ENCODE data around the gene C14orf119.

The C14orf119 gene

DNA sequence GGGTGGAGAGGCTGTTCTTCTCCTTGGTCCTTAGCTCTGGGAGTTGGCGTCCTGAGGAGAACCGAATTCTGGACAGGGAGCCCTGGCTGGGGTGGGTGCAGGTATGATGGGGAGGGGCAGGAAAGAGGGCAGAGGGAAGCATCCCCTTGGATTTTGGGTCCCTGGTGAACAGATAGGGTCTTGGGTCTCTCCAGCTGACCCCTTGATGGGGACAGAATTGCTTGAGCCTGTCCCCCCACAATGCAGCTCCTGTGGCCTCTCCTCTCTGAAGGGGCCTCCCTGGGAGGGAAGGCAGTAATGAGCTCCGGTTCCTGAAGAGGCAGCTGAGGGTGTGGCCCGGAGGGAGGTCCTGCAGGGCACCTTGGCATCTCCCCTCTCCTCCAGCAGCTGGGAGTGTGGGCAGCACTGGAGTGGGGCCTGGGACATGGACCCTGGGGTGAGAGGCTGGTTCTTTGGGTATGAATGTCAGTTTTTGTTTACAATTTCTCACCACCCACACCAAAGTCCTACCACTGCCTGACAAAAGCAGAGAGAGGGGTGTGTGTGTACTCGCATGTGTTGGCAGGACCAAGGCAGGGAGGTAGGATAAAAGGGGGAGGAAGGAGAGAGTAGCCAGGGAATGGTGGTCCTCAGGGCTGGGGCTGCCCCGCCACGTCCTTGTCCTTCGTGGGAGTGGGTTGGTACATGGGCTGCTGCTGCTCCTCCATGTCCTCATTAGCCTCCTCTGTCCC lies 31.4 kb downstream of the C14orf119 start:
- DNase-seq (ENCODE audit: low read depth) = no peak

DNA sequence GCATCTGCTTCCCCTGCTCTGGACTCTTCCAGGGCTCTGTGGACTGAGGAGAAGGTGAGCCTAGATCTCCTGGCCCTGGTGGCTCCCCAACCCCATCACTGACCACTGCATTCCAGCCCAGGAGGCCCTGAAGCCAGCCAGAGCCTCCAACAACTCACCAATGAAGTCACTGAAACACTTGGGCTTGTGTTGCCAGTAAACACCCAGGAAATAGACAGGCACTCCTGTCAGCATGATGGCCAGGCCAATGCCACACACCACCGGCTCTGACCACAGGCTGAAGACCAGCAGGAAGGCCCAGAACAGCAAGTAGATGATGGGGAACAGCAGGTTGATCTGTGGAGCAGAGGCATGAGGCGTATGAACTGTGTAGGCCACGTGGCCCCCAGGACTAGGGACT lies 32.6 kb downstream of the C14orf119 start:
- DNase-seq (ENCODE audit: low read depth) = no peak

DNA sequence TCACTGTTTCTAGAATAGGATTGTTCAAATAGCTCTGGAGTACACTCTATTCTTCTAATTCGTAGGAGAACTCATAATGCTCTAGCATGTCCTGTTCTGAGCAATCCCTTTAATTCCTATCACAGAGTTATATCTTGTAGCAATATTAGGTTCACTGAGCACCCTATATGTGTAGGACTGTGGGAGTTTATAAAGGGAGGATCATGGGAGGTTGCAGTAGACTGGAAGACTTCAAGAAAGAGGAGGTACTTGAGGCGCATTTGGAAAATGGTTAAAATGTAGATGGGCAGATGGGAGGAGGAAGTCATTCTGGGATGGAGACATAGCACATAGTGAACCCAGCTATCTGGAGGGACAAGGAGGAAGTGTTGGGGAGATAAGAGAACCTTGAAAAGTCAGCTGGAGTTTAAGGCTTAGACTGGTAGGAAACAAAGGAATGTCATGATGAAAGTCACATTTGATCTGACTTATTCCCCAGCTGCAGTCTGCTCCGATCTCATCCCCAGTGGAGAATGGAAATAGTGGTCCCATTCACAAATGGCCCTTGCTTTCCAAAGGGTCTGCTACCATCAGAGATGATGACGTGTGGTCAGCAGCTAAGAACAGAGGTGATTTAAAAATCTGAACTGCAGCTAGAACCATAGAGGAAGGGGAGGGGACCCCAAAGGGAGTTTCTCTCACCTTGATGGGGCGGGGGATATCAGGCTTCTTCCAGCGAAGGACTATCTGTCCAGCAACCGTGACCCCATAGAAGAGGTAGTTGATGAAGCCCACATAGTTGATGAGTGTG lies 33.9 kb downstream of the C14orf119 start:
- no peak for DNase-seq (ENCODE audit: low read depth)

DNA sequence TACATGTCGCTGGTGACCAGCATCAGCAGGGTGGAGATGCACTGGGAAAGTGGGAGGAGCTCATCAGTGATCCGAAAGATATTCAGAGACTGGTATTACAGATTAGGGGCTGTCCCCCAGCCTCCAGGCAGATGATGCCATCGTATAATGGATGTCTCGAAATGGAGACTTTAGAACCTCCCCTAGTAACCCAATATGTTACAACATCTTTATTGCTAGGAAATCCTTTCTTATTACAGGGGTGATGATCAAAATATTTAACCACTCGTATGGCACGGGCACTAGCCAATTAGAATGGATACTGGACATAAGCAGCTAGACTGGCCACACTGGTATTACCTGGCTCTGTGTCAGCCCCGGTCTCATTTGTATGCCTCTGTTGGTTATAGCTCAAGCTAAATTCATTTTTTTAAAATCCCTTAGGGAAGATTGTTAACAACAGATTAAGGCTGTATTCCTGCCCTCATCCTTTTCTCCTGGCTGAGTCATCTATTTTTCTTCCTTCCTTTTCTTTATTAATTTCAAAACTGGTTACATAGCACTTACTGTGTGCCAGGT lies 34.5 kb downstream of the C14orf119 start:
- DNase-seq (ENCODE audit: low read depth) = no peak

DNA sequence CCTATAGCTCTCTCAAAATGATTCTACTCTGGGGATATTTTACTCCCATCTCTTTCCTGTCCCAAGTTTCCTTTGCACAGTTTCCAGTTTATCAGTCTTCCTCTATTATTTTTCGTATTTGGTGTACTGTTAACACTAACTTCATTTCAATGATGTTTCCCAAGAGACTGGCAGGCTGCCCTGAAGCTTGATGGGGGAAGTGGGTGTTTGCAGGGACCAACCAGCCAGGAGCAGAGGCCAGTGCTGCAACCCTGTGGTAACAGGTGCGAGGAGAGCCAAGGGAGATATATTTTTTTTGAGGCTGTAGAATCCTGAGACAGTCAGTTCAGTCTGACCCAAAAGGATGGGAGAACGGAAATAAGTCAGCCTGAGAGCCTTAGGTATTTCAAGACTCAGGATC lies 35.6 kb downstream of the C14orf119 start:
- no peak for DNase-seq (ENCODE audit: low read depth)

DNA sequence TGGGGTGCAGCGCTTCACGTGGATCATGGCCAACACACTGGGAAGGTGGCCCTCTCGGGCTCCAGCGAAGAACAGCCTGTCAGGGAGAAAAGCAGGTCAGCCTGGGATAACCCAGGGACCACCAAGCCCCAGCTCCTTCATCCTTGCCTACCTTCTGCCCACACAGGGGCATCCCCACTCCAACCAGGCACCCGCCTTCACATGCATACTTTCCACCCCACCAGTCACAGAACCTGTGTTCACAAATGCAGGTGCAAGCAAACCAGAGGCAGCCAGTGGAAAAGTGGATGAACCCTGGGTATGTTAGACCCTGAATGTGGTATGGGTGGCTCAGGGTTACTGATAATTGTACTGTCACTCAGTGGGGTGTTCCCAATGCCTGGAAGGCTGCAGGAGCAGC lies 36.2 kb downstream of the C14orf119 start:
- no peak for DNase-seq (ENCODE audit: low read depth)

DNA sequence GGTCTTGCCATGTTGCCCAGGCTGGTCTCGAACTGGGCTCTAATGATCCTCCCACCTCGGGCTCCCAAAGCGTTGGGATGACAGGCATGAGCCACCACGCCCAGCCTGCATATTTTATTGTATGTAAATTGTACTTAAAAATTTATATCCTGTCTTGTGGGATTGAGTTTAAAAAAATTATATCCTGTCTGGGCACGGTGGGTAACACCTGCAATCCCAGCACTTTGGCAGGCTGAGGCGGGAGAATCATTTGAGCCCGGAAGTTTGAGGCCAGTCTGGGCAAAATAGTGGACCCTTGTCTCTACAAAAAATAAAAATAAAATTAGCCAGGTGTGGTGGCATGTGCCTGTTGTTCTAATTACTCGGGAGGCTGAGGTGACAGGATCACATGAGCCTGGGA lies 37.7 kb downstream of the C14orf119 start:
- DNase-seq (ENCODE audit: low read depth) = no peak

DNA sequence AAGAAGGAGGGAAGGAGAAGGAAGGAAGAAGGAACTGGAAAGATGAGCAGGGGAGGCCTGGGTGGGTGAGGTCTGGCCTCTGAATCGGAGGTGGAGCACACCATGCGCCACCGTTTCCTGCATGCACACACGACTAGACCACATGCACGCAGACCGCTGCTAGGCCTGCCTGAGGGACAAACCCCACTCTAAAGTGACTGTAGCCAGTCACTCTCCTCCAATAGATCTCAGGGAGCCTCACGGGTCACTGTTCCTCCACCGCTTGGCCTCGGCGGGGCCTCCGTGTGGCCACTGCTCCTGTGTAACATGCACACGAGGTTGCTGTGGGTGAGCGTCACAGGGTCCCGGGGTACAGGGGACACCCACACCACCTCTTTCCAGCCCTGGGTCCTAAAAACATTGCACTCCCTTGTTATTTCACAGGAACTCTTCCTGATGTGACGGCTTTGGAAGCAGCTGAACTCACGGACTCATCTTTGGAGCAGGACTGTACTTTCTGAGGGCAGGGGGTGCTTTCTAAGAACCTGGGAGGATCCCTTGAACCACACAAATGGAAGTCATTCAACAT lies 41.3 kb downstream of the C14orf119 start:
- DNase-seq (ENCODE audit: low read depth) = no peak

DNA sequence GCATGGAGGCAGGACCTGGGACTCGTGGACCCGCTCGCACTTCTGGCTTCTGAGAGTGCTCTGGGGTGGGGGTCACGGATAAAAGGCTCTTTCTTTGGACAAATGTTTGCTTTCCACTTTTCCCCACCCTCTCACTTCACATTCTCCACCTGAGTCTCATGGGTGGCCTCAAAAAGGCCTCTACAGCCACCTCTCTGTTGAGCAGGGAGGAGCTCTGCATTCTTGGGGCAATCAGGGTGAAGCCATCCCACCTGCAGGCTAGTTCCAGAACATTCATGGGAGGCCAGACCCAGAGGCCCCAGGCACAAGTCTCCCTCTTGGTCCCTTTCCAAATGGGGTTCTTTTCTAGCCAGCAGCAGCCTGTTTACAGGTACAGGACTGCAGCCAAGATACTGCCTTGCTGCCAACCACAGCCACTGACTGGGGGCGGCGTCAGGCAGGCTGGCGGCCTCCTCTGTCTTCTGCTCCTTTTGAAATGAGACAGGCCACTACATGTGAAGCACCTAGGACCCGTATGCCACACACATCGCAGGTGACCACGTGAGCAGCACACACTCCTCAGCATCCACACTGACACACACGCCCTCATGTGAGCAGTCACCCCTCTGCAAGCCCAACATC lies 42.0 kb downstream of the C14orf119 start:
- no peak for DNase-seq (ENCODE audit: low read depth)

DNA sequence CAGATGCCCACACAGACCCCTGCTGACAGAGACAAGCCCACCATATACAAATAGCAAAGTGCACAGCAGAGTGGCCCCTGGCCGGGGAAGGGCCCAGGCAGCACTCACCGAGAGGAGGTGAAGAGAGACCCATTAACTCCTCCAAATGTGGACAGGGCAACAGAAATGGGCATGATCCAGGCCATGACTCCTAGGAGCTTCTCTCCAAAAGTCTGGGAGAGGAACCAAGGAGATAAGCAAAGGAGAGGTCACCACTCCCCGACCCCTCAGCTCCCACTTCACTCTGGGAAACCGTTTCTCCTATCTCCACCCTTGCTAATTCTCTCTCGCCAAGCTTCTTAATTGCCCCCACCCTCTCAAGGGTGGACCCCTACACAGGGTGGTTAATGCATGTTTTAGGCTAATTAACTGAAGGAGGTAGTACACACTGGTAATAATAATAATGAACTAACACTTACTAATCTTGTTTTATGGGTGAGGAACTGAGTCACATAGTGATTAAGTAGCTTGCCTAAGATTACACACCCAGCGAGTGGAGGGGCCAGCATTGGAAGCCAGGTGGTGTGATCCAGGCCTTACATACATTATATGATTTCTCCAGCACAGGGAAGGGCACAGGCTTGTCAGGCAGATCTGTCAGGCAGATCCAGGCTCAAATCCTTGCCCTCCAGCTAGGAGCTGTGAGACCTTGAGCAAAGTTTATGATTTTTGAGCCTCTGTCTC lies 42.7 kb downstream of the C14orf119 start:
- no peak for DNase-seq (ENCODE audit: low read depth)

DNA sequence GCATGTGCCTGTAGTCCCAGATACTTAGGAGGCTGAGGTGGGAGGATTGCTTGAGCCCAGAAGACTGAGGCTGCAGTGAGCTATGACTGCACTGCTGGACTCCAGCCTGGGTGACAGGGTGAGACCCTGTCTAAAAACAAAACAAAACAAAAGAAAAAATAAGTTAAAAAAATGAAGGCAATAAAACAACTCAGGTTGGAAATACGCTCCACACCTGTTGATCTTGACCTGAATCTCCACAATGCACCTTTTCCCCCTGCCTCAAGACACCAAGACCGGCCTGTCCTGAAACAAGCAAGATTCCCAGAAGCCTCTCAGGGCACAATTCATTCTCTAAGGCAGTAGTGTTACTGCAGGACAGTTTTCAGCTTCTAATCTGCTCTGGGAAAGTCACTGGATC lies 44.6 kb downstream of the C14orf119 start:
- DNase-seq (ENCODE audit: low read depth) = no peak

DNA sequence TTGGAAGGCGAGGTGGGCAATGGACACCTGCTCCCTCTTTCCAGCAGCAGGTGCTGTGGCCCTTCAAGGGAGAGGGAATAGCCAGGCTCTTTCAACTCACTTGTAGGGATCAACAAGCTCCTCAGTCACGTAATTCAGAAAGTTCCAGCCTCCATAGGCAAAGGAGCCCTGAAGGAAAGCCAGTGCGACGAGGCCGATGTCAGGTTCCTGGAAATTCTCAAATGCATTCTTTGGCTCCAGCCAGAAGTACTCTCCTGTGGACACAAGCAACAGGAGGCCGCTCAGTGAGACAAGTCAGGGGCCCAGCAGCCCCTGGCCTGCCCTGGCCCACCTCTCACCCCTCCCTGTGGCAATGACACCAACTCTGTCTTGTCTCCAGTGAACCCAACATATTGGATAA lies 45.1 kb downstream of the C14orf119 start:
- DNase-seq (ENCODE audit: low read depth) = no peak

DNA sequence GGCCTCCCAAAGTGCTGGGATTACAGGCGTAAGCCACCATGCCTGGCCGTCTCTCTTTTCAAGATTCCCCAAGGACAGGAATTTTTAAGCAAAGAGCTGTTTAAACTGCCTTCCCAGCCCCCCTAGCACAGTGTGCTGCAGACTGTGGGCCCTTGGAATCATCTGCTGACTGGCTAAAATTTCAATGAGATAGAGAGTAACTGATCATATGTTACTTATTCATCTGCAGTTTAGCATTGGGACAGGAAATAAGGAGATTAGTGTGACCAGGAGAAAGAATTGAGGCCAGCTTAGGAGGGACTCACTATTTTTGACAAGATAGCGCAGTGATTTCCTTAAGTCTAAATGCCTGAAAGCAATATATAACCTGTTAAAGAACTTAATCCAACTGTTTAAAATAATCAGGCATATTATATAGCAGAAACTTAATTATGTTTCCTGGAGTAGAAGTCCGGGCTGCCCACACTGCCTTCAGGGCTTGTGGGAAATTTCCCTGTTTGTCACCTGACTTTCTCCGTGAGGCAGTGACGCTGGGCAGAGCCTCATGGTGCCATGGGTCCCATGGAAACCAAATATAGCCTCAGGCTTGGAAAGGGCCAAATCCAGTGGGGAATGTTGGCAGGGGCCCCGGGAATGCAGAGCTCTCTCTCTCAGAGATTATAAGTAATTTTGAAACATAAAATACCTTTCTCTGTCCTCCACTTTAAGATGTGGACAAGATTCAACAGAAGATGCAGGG lies 46.6 kb downstream of the C14orf119 start:
- peak; percentile 53 for DNase-seq (ENCODE audit: low read depth)

DNA sequence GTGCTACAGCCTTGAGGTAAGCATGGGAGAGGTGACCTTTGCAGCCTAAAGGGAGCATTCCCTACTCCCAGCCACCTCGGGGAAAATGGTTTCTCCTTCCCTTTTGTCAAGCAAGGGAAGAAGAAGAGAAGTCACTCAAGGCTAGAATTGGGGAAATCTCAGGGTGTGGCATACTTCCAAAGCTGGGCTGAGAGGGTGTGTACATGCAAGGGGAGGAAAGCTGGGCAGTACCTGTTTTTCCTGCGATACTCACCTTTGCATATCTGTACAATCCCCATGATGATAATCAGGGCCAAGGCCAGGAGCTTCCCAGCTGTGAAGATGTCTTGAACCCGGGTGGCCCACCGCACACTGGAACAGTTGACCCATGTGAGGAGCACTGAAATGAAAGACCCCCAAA lies 47.5 kb downstream of the C14orf119 start:
- DNase-seq (ENCODE audit: low read depth) = no peak

DNA sequence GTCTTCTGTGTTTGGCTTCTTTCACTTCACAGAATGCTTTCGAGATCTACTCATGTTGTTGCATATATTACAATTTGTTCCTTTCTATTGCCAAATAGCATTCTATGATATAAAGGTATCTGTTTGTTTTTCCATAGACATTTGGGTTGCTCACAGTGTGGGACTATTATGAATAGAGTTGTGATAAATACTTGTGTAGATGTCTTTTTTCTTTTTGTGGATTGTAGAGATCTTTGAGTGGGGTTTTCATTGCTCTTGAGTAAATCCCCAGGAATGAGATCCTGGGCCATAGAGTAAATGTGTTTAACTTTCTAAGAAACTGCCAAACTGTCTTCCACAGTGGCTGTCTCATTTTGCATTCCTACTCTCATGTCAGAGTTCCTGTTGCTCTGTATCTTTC lies 48.6 kb downstream of the C14orf119 start:
- DNase-seq (ENCODE audit: low read depth) = no peak

DNA sequence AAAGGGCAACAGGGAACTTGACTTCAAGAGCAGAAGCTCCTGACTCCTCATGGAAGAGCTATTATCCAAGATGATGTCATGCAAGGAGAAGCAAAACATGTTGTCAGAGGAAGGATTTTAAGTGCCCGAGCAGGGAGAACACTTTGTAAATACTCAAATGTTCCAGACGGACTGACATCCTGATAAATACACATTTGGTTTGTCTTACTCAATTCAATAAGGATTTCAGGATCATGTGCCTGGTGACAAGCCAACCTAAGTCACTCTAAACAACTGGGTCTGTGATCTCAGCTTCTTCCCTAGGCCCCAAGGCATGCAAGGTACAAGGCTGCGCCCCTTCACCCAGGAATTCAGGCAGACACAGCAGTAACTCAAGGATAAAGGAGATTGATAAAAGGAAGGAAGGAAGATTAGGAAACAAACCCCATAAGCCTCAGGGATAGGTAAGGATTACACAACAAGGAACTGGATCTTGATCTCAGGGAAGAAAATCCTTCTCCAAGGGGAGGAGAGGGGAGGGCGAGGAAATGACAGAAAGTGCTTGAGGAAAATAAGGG lies 50.6 kb downstream of the C14orf119 start:
- DNase-seq (ENCODE audit: low read depth) = no peak

DNA sequence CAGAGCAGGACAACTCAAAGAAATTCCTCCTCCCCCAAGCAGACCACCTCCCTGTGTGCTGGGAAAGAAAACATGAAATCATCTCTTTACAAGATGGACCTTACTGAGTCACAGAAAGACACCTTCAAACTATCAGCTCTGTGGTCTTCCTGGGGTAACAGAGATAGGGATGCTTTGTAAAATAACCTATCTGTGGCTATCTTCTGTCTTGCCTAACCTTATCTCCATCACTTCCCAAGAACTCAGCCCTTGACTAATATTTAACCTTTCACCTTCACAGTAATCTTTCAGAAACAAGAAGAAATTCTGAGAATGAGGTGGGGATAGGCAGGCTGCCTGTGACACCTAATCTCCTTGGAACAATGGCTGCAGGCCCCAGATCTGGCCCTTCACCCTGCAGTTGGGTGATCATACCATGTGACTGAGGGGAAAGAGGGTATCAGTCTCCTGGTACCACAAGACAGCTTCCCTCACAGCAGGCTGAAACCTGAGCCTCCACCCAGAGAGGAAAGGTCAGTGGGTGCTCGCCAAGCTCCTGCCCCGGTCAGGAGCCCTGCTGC lies 51.1 kb downstream of the C14orf119 start:
- no peak for DNase-seq (ENCODE audit: low read depth)

DNA sequence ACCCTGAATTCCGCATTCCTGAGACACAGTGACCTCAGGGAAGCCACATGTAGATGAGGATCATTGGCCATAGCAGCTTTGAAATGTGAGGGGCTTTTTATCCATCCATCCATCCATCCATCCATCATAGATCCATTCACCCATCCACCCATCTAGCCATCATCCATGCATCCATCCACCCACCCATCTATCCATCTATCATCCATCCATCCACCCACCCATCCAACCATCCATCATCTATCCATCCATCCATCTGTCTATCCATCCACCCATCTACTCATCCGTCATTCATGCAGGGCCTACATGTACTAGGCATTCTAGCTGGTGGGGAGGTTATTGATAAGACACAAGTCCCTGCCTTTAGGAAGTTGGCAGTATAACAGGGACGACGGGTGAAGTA lies 51.7 kb downstream of the C14orf119 start:
- DNase-seq (ENCODE audit: low read depth) = no peak

DNA sequence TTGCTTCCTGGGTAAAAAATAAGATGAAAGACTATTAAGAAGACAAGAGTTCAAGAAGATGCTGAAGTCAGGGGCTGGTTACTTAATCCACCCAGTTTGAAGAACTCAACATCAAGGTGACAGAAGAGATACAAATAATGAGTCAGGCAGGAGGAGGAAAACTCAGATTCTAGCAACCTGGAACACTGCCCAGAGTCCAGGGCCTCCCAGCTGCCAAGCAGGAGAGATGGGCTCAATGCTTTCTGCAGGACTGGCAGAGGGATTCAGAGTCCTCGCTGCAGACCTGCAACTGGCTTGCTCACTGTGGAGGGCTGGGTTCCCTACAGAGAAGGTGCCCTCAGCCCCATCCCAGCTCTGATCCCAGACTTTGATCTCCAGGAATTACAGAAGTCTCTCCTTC lies 52.4 kb downstream of the C14orf119 start:
- DNase-seq (ENCODE audit: low read depth) = no peak

DNA sequence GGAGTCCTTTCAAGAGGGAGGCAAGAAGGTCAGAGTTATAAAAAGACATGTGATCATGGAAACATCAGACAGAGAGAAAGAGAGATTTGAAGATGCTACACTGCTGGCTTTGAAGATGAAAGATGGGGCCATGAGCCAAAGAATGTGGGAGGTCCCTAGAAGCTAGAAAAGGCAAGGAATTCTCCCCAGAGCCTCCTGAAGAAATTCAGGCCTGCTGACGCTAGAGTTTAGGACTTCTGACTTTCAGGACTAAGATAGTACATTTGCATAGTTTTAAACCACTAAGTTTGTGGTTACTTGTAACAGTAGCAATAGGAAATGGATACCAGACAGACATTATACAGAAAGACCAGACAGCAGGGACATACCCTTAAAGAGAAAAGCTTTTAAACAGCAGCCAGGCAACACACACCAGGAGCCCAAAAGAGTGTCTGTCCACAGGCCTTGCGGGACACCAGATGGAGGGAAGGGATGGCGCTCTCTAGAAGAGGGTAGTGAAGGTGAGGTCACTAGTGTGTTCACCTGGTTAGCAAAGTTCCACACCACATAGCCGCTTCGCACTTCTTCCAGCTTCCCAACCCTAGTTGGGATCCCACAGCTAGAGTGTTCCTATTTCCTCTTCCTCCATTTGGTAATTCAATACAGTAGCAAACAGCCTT lies 53.4 kb downstream of the C14orf119 start:
- no peak for DNase-seq (ENCODE audit: low read depth)

Measured in stromal cell of bone marrow (primary cell).